ENCODE data around the gene TBC1D25.

Gene TBC1D25

DNA sequence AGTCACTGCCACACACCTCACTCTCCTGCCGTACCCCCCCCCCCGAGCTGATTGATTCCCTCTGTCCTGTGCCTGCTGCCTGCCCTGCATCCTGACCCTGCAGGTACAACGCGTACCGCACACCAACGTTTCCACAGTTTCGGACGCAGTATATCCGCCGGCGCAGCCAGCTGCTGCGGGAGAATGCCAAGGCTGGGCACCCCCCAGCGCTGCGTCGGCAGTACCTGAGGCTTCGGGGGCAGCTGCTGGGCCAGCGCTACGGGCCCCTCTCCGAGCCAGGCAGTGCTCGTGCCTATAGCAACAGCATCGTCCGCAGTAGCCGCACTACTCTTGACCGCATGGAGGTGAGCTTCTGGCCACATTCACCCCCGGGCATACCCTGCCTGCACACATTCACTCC lies 59.1 kb downstream of the TBC1D25 start:
- in situ Hi-C loops (cut with MboI; ENCODE audit: low sequenced_read_pairs): no loop called here

DNA sequence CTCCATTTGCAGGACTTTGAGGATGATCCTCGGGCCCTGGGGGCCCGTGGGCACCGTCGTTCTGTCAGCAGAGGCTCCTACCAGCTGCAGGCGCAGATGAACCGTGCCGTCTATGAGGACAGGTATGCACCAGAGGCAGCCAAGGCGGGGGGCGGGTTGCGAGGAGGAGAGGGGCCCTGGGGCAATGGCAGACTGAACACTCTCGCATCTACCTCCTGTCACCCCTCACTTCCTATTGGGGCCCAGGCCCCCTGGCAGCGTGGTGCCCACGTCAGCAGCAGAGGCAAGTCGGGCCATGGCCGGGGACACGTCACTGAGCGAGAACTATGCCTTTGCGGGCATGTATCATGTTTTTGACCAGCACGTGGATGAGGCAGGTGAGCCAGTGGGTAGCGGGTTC lies 59.8 kb downstream of the TBC1D25 start:
- in situ Hi-C loops (cut with MboI; ENCODE audit: low sequenced_read_pairs): no loop called here

DNA sequence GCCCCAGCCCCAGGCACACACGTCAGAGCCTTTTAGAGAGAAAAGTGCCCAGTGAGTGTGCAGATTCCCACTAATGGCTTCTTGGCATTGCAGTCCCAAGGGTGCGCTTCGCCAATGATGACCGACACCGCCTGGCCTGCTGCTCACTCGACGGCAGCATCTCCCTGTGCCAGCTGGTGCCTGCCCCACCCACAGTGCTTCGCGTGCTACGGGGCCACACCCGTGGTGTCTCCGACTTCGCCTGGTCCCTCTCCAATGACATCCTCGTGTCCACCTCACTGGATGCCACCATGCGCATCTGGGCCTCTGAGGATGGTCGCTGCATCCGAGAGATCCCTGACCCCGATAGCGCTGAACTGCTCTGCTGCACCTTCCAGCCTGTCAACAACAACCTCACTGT lies 60.7 kb downstream of the TBC1D25 start:
- in situ Hi-C loops (cut with MboI; ENCODE audit: low sequenced_read_pairs): loop anchor here (25.0 kb wide), 1 partner anchor 112 kb away; no protein-coding TSS in a partner anchor

DNA sequence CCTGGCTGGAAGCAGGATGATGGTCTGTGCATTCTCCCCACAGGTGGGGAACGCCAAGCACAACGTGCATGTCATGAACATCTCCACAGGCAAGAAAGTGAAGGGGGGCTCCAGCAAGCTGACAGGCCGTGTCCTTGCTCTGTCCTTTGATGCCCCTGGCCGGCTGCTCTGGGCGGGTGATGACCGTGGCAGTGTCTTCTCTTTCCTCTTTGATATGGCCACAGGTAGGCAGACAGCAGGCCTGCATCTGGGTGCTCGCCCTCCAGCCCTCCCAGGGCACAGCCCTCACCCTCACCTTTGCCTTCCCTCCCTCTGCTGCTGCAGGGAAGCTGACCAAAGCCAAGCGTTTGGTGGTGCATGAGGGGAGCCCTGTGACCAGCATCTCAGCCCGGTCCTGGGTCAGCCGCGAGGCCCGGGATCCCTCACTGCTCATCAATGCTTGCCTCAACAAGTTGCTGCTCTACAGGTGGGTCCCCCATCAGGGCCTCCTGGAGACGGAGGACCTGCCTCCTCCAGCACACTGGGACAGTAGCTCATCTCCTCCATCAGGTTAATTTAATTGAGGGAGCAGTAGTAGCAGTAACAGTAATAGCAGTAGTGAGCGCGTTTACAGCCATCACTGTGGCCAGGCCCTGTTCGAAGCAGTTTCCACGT lies 62.4 kb downstream of the TBC1D25 start:
- in situ Hi-C loops (cut with MboI; ENCODE audit: low sequenced_read_pairs): loop anchor here (25.0 kb wide), 1 partner anchor 110 kb away; no protein-coding TSS in a partner anchor

DNA sequence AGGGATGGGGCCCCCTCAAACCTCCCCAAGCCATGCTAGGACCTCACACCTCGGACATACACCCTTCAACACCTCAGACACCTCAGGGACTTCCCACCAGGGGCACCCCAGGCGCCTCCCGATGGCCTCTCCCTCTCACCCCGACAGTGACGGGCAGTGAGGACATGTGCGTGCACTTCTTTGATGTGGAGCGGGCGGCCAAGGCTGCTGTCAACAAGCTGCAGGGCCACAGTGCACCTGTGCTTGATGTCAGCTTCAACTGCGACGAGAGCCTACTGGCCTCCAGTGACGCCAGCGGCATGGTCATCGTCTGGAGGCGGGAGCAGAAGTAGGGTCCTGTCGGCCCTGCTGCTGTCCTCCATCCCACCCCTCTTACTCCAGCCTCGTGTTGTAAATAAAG lies 65.2 kb downstream of the TBC1D25 start:
- in situ Hi-C loops (cut with MboI; ENCODE audit: low sequenced_read_pairs): loop anchor here (25.0 kb wide), 1 partner anchor 108 kb away; no protein-coding TSS in a partner anchor

DNA sequence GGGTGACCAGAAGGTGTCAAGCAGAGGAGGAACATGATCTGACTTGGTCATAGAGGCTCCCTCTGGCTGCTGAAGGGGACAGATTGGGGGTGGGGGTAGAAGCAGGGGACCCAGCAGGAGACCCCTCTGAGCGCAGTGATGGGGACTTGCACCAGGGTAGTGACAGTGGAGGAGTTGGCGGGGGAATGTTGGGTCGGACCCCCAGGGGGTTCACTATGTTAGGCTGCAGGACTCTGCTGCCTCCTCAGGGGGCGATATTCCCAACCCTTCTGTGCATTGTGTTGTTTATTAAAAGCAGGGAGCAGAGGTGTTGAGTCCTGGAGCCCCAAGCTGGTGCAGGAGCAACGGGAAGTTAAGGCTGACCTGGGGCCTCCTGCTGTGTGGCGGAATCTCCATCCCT lies 66.6 kb downstream of the TBC1D25 start:
- in situ Hi-C loops (cut with MboI; ENCODE audit: low sequenced_read_pairs): loop anchor here (25.0 kb wide), 1 partner anchor 106 kb away; no protein-coding TSS in a partner anchor

DNA sequence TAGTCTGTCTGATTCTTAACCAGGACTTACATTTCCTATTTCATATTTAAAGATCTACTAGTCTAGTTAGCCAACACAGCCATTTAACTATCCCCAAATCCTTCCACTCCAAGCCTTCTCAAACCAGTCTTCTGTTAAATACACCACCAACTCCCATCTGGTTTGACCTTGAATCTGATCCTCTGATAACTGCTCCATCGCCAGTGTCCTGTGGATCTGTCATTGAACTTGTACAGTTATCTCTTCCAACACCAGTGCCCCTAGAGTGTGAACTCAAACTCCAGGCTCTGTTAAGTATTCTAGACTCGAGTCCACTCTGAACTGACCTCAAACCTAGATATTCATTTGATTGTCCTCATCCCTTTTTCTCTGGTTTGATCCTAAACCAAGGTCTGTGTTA lies 72.2 kb downstream of the TBC1D25 start:
- in situ Hi-C loops (cut with MboI; ENCODE audit: low sequenced_read_pairs): loop anchor here (25.0 kb wide), 1 partner anchor 101 kb away; no protein-coding TSS in a partner anchor
